HEK293 (cell line): ENCODE results near the gene ASCC3.

Experiments
- ATF2 ChIP-seq: fragments of 450-650 bp; formaldehyde crosslinking; IDR thresholded peaks from 2 replicates; pipeline ENCODE4 v1.5.1; 2016; ENCODE audit warnings: missing biosample characterization, missing genetic modification characterization, low read depth
- REST ChIP-seq: fragments of 450-650 bp; formaldehyde crosslinking; IDR thresholded peaks from 2 replicates; pipeline ENCODE4 v1.5.1; 2016; ENCODE audit warnings: missing biosample characterization, missing genetic modification characterization
- ZBTB1 ChIP-seq: fragments of 450-650 bp; formaldehyde crosslinking; IDR thresholded peaks from 2 replicates; pipeline ENCODE4 v1.5.1; 2016; ENCODE audit warnings: missing biosample characterization, missing genetic modification characterization
- ZNF10 ChIP-seq: fragments of 450-650 bp; formaldehyde crosslinking; IDR thresholded peaks from 2 replicates; pipeline ENCODE4 v1.5.1; 2017; ENCODE audit warnings: missing biosample characterization, missing genetic modification characterization
- ZNF175 ChIP-seq: fragments of 450-650 bp; formaldehyde crosslinking; IDR thresholded peaks from 2 replicates; pipeline ENCODE4 v1.5.1; 2016; ENCODE audit warnings: missing biosample characterization, missing genetic modification characterization
- ZNF2 ChIP-seq: fragments of 450-650 bp; formaldehyde crosslinking; IDR thresholded peaks from 2 replicates; pipeline ENCODE4 v1.5.1; 2016; ENCODE audit warnings: missing biosample characterization, missing genetic modification characterization
- ZNF292 ChIP-seq: fragments of 450-650 bp; formaldehyde crosslinking; IDR thresholded peaks from 2 replicates; pipeline ENCODE4 v1.5.1; 2016; ENCODE audit warnings: low read depth, missing biosample characterization, missing genetic modification characterization, borderline replicate concordance
- ZNF776 ChIP-seq: fragments of 450-650 bp; formaldehyde crosslinking; IDR thresholded peaks from 2 replicates; pipeline ENCODE4 v1.5.0; 2017; ENCODE audit warnings: missing biosample characterization, missing genetic modification characterization, borderline replicate concordance
- ZNF830 ChIP-seq: fragments of 450-650 bp; IDR thresholded peaks from 2 replicates; pipeline ENCODE4 v1.5.0; 2018; ENCODE audit warnings: missing biosample characterization, missing genetic modification characterization, low read depth, mild to moderate bottlenecking, moderate library complexity
- ZSCAN16 ChIP-seq: fragments of 450-650 bp; formaldehyde crosslinking; IDR thresholded peaks from 2 replicates; pipeline ENCODE4 v1.5.1; 2016; ENCODE audit warnings: missing biosample characterization, missing genetic modification characterization
- TF ChIP-seq, protein P1 (sequence below): fragments of 450-650 bp; formaldehyde crosslinking; IDR thresholded peaks from 2 replicates; pipeline ENCODE4 v1.5.1; 2016; ENCODE audit warnings: missing biosample characterization, missing genetic modification characterization
- TF ChIP-seq, protein P2 (sequence below): fragments of 450-650 bp; formaldehyde crosslinking; IDR thresholded peaks from 2 replicates; pipeline ENCODE4 v1.5.1; 2016; ENCODE audit warnings: missing biosample characterization, missing genetic modification characterization
- TF ChIP-seq, protein P3 (sequence below): fragments of 450-650 bp; formaldehyde crosslinking; IDR thresholded peaks from 2 replicates; pipeline ENCODE4 v1.5.1; 2016; ENCODE audit warnings: missing biosample characterization, missing genetic modification characterization
- TF ChIP-seq, protein P4 (sequence below): fragments of 450-650 bp; formaldehyde crosslinking; IDR thresholded peaks from 2 replicates; pipeline ENCODE4 v1.5.1; 2017; ENCODE audit warnings: missing biosample characterization, missing genetic modification characterization

- TF ChIP-seq, protein P1, sequence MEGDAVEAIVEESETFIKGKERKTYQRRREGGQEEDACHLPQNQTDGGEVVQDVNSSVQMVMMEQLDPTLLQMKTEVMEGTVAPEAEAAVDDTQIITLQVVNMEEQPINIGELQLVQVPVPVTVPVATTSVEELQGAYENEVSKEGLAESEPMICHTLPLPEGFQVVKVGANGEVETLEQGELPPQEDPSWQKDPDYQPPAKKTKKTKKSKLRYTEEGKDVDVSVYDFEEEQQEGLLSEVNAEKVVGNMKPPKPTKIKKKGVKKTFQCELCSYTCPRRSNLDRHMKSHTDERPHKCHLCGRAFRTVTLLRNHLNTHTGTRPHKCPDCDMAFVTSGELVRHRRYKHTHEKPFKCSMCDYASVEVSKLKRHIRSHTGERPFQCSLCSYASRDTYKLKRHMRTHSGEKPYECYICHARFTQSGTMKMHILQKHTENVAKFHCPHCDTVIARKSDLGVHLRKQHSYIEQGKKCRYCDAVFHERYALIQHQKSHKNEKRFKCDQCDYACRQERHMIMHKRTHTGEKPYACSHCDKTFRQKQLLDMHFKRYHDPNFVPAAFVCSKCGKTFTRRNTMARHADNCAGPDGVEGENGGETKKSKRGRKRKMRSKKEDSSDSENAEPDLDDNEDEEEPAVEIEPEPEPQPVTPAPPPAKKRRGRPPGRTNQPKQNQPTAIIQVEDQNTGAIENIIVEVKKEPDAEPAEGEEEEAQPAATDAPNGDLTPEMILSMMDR (tag by site-specific recombination): no peak
- TF ChIP-seq ZNF10 (tag by site-specific recombination) (no peak), ZNF292 (tag by site-specific recombination) (no peak), ZNF830 (tag by site-specific recombination) (no peak), REST (tag by site-specific recombination) (no peak), ZNF175 (no peak), ATF2 (tag by site-specific recombination) (no peak), ZSCAN16 (tag by site-specific recombination) (no peak), ZBTB1 (tag by site-specific recombination) (no peak), ZNF776 (tag by site-specific recombination) (no peak), ZNF2 (tag by site-specific recombination) (no peak)
- TF ChIP-seq, protein P2, sequence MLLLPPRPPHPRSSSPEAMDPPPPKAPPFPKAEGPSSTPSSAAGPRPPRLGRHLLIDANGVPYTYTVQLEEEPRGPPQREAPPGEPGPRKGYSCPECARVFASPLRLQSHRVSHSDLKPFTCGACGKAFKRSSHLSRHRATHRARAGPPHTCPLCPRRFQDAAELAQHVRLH (tag by site-specific recombination): no peak
- TF ChIP-seq, protein P3, sequence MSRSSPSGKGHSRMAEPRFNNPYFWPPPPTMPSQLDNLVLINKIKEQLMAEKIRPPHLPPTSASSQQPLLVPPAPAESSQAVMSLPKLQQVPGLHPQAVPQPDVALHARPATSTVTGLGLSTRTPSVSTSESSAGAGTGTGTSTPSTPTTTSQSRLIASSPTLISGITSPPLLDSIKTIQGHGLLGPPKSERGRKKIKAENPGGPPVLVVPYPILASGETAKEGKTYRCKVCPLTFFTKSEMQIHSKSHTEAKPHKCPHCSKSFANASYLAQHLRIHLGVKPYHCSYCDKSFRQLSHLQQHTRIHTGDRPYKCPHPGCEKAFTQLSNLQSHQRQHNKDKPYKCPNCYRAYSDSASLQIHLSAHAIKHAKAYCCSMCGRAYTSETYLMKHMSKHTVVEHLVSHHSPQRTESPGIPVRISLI (tag by site-specific recombination): no peak
- TF ChIP-seq, protein P4, sequence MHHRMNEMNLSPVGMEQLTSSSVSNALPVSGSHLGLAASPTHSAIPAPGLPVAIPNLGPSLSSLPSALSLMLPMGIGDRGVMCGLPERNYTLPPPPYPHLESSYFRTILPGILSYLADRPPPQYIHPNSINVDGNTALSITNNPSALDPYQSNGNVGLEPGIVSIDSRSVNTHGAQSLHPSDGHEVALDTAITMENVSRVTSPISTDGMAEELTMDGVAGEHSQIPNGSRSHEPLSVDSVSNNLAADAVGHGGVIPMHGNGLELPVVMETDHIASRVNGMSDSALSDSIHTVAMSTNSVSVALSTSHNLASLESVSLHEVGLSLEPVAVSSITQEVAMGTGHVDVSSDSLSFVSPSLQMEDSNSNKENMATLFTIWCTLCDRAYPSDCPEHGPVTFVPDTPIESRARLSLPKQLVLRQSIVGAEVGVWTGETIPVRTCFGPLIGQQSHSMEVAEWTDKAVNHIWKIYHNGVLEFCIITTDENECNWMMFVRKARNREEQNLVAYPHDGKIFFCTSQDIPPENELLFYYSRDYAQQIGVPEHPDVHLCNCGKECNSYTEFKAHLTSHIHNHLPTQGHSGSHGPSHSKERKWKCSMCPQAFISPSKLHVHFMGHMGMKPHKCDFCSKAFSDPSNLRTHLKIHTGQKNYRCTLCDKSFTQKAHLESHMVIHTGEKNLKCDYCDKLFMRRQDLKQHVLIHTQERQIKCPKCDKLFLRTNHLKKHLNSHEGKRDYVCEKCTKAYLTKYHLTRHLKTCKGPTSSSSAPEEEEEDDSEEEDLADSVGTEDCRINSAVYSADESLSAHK (tag by site-specific recombination): no peak
Observed at GRCh38 chr6:100538086-100538485, 343.0 kb downstream of the ASCC3 start.
